Liver (tissue), 9 donors: ENCODE results near the gene OPA3. TPM values are rescaled to one million over a fixed set of nuclear protein-coding genes. Genes with fewer than 3 reads are reported as not detected.

Experiments used
- DNase-seq: peaks from one replicate; pipeline ENCODE4 v3.0.0-alpha.2; 2017; ENCODE audit warnings: low spot score
- H3K27ac ChIP-seq, 2 donors: one replicate each; pipeline ENCODE4 v1.7.0; 2013; ENCODE audit warnings: inconsistent platforms in 2 of 2, low read length in 2 of 2, control low read depth in 1 of 2, low read depth in 1 of 2, mild to moderate bottlenecking in 1 of 2
- H3K27me3 ChIP-seq, 4 donors: one replicate each; pipeline versions ENCODE4 v1.6.1 to v1.7.0; 2013; ENCODE audit warnings: low read length in 3 of 4, inconsistent platforms in 1 of 4, mild to moderate bottlenecking in 1 of 4, moderate library complexity in 1 of 4; ENCODE audit not compliant: control insufficient read depth in 4 of 4, insufficient read depth in 4 of 4
- H3K36me3 ChIP-seq, 4 donors: one replicate each; pipeline versions ENCODE4 v1.6.1 to v1.7.0; 2013; ENCODE audit warnings: low read length in 3 of 4, mild to moderate bottlenecking in 3 of 4, low read depth in 1 of 4, moderate library complexity in 1 of 4; ENCODE audit not compliant: control insufficient read depth in 4 of 4, insufficient read depth in 3 of 4
- H3K4me1 ChIP-seq, 4 donors: one replicate each; pipeline versions ENCODE4 v1.6.1 to v1.7.0; 2013; ENCODE audit warnings: low read length in 3 of 4, mild to moderate bottlenecking in 3 of 4, moderate library complexity in 1 of 4; ENCODE audit not compliant: control insufficient read depth in 4 of 4, insufficient read depth in 4 of 4
- H3K4me3 ChIP-seq, 3 donors: one replicate each; pipeline versions ENCODE4 v1.6.1 to v1.7.0; 2013; ENCODE audit warnings: low read length in 3 of 3, control low read depth in 1 of 3, low read depth in 1 of 3, mild to moderate bottlenecking in 1 of 3
- H3K9ac ChIP-seq, 2 donors: one replicate each; pipeline ENCODE4 v1.7.0; 2013; ENCODE audit warnings: low read length in 2 of 2, mild to moderate bottlenecking in 2 of 2, moderate library complexity in 2 of 2, control low read depth in 1 of 2, low read depth in 1 of 2
- H3K9me3 ChIP-seq, 4 donors: one replicate each; pipeline versions ENCODE4 v1.6.1 to v1.7.0; 2013; ENCODE audit warnings: low read length in 3 of 4; ENCODE audit not compliant: control insufficient read depth in 4 of 4
- EGR1 ChIP-seq, 2 donors: IDR thresholded peaks; 2 replicates each; pipeline ENCODE4 v1.6.1; 2016 to 2018; ENCODE audit warnings: antibody characterized with exemption in 2 of 2, low read depth in 2 of 2
- FOXA1 ChIP-seq: IDR thresholded peaks from 2 replicates; pipeline ENCODE4 v1.6.1; 2016; ENCODE audit warnings: antibody characterized with exemption
- GABPA ChIP-seq, 2 donors: IDR thresholded peaks in 1 of 2; conservative IDR thresholded peaks in 1 of 2; 2 replicates each; pipeline ENCODE4 v1.6.1; 2016; ENCODE audit warnings: antibody characterized with exemption in 2 of 2, mild to moderate bottlenecking in 1 of 2, moderate library complexity in 1 of 2
- HNF4A ChIP-seq, 2 donors: conservative IDR thresholded peaks; 2 replicates each; pipeline ENCODE4 v1.6.1; 2016; ENCODE audit warnings: antibody characterized with exemption in 2 of 2, mild to moderate bottlenecking in 2 of 2
- HNF4G ChIP-seq: IDR thresholded peaks from 2 replicates; pipeline ENCODE4 v1.6.1; 2016; ENCODE audit warnings: antibody characterized with exemption
- JUND ChIP-seq, 2 donors: IDR thresholded peaks; 2 replicates each; pipeline ENCODE4 v1.6.1; 2016; ENCODE audit warnings: antibody characterized with exemption in 2 of 2
- NR2F2 ChIP-seq: IDR thresholded peaks from 2 replicates; pipeline ENCODE4 v1.6.1; 2016; ENCODE audit warnings: antibody characterized with exemption
- RXRA ChIP-seq, 2 donors: IDR thresholded peaks; 2 replicates each; pipeline ENCODE4 v1.6.1; 2017 to 2018; ENCODE audit warnings: antibody characterized with exemption in 2 of 2, mild to moderate bottlenecking in 1 of 2
- TAF1 ChIP-seq: conservative IDR thresholded peaks from 2 replicates; pipeline ENCODE4 v1.6.1; 2016; ENCODE audit warnings: antibody characterized with exemption, mild to moderate bottlenecking
- WGBS: extraction: QIAGEN DNeasy Blood & Tissue Kit; methylation state at CpG from one replicate; pipeline ENCODE4 v1.1.7; 2013; 5-methylcytosine and 5-hydroxymethylcytosine counted together
- polyA plus RNA-seq, 2 donors: library from polyadenylated mRNA; stranded (reverse) in 1 of 2; unstranded in 1 of 2; fragments of 200-250 nt in 1 of 2; fragments of >200 nt in 1 of 2; fragmentation: Nextera tagmentation in 1 of 2; extraction: Ambion mirVana in 1 of 2; gene quantifications; one replicate each; pipeline versions ENCODE4 v1.2.1 to v1.2.3, GENCODE V29; 2013 to 2015
- total RNA-seq, 2 donors: library from RNA; depleted of rRNA; stranded (reverse); fragments of >200 nt; gene quantifications; one replicate each; pipeline ENCODE4 v1.2.3, GENCODE V29; 2014
- TF ChIP-seq, protein P1 (sequence below): IDR thresholded peaks from 2 replicates; pipeline ENCODE4 v1.6.1; 2016; ENCODE audit warnings: antibody characterized with exemption, mild to moderate bottlenecking
- TF ChIP-seq, protein P2 (sequence below): IDR thresholded peaks from 2 replicates; pipeline ENCODE4 v1.6.1; 2016; ENCODE audit warnings: antibody characterized with exemption
- TF ChIP-seq, protein P3 (sequence below): fragments of 150-350 bp; IDR thresholded peaks from 2 replicates; pipeline ENCODE4 v1.5.1; 2017; ENCODE audit warnings: improper control_type of control experiment, low read depth, low read length; ENCODE audit not compliant: missing input control
- TF ChIP-seq, protein P4 (sequence below): IDR thresholded peaks from 2 replicates; pipeline ENCODE4 v1.6.1; 2016; ENCODE audit warnings: antibody characterized with exemption
- donor health status: healthy.
- donor health status: healthy.
- donor health status: healthy.
- donor health status: healthy.
- donor health status: healthy.

The OPA3 gene
- total and polyA plus RNA-seq, 4 donors = 3.8 to 9.4 (median 6.2) TPM

DNA sequence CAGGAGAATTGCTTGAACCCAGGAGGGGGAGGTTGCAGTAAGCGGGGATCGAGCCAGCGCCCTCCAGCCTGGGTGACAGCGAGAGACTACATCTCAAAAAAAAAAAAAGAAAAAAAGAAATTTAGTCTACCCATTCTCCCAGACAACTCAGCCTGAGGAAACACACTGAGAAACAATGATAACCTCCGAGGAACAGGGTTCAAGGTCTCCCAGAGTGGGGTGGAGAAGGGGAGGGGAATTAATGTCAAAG is 78.7 kb downstream of the OPA3 start:
- Histone ChIP-seq H3K4me1 (peaks cover 1 to 30% (median 16%) of the 10 kb centered on the region in 4 donors), H3K4me3 (no peak overlapping the region), H3K27ac (peak overlapping the region; percentile 88 to 89), H3K9ac (peak overlapping the region; percentile 8 to 85), H3K9me3 (no peaks in the 10 kb centered on the region), H3K27me3 (no peaks in the 10 kb centered on the region), H3K36me3 (no peaks in the 10 kb centered on the region)
- no peak for DNase-seq
- TF ChIP-seq NR2F2 (peak; percentile 71), TAF1 (no peak), FOXA1 (no peak), HNF4A (conservative IDR thresholded peaks at IDR 0.05) (peak; percentile 28 to 50)
- TF ChIP-seq, protein P1, sequence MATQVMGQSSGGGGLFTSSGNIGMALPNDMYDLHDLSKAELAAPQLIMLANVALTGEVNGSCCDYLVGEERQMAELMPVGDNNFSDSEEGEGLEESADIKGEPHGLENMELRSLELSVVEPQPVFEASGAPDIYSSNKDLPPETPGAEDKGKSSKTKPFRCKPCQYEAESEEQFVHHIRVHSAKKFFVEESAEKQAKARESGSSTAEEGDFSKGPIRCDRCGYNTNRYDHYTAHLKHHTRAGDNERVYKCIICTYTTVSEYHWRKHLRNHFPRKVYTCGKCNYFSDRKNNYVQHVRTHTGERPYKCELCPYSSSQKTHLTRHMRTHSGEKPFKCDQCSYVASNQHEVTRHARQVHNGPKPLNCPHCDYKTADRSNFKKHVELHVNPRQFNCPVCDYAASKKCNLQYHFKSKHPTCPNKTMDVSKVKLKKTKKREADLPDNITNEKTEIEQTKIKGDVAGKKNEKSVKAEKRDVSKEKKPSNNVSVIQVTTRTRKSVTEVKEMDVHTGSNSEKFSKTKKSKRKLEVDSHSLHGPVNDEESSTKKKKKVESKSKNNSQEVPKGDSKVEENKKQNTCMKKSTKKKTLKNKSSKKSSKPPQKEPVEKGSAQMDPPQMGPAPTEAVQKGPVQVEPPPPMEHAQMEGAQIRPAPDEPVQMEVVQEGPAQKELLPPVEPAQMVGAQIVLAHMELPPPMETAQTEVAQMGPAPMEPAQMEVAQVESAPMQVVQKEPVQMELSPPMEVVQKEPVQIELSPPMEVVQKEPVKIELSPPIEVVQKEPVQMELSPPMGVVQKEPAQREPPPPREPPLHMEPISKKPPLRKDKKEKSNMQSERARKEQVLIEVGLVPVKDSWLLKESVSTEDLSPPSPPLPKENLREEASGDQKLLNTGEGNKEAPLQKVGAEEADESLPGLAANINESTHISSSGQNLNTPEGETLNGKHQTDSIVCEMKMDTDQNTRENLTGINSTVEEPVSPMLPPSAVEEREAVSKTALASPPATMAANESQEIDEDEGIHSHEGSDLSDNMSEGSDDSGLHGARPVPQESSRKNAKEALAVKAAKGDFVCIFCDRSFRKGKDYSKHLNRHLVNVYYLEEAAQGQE = no peak
- WGBS = 62% methylated on average over 5 of the region's 5 CpGs

DNA sequence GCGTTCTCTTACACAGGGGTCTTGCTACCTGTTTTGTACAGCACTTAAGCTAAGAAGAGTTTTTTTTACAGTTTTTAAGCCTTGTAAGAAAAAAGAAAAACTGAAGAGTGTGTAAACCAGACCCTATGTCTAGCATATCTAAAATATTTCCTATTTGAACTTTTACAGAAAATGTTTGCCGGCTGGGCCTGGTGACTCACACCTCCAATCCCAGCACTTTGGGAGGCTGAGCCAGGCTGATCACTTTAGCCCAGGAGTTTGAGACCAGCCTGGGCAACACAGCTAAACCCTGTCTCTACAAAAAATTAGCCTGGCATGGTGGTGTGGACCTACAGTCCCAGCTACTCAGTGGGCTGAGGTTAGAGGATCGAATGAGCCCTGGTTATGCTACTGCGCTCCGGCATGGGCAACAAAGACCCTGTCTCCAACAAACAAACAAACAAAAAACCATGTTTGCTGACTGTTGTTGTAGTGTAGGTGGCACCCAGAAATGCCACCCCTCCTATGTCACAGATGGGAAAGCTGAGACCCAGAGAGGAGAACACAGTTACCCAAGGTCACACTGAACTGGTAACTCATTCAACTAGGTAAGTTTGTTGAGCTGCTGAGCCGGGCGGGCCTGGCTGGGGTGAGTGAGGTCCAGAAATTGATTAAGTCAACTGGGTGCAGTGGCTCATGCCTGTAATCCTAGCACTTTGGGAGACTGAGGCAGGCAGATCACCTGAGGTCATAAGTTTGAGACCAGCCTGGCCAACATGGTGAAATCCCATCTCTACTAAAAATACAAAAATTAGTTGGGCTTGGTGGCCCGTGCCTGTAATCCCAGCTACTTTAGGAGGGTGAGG is 79.2 kb downstream of the OPA3 start:
- Histone ChIP-seq H3K27me3 (no peaks in the 10 kb centered on the region), H3K4me1 (peaks cover 1 to 30% (median 16%) of the 10 kb centered on the region in 4 donors), H3K36me3 (no peaks in the 10 kb centered on the region), H3K27ac (peak overlapping the region in 1 of 2 donors; percentile 89), H3K9me3 (no peaks in the 10 kb centered on the region), H3K9ac (no peak overlapping the region), H3K4me3 (no peak overlapping the region)
- TF ChIP-seq EGR1 (IDR thresholded peaks at IDR 0.05; ENCODE audit: low read depth in 2 of 2) (no peak), RXRA (IDR thresholded peaks at IDR 0.05) (no peak), TAF1 (no peak), HNF4A (conservative IDR thresholded peaks at IDR 0.05) (no peak), GABPA (IDR thresholded peaks at IDR 0.05 in 1 of 2, conservative IDR thresholded peaks at IDR 0.05 in 1 of 2) (no peak), NR2F2 (no peak), JUND (IDR thresholded peaks at IDR 0.05) (no peak), HNF4G (no peak)
- TF ChIP-seq, protein P2, sequence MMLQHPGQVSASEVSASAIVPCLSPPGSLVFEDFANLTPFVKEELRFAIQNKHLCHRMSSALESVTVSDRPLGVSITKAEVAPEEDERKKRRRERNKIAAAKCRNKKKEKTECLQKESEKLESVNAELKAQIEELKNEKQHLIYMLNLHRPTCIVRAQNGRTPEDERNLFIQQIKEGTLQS = no peak
- TF ChIP-seq, protein P1 = no peak
- TF ChIP-seq, protein P3, sequence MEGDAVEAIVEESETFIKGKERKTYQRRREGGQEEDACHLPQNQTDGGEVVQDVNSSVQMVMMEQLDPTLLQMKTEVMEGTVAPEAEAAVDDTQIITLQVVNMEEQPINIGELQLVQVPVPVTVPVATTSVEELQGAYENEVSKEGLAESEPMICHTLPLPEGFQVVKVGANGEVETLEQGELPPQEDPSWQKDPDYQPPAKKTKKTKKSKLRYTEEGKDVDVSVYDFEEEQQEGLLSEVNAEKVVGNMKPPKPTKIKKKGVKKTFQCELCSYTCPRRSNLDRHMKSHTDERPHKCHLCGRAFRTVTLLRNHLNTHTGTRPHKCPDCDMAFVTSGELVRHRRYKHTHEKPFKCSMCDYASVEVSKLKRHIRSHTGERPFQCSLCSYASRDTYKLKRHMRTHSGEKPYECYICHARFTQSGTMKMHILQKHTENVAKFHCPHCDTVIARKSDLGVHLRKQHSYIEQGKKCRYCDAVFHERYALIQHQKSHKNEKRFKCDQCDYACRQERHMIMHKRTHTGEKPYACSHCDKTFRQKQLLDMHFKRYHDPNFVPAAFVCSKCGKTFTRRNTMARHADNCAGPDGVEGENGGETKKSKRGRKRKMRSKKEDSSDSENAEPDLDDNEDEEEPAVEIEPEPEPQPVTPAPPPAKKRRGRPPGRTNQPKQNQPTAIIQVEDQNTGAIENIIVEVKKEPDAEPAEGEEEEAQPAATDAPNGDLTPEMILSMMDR = no peak
- TF ChIP-seq, protein P4, sequence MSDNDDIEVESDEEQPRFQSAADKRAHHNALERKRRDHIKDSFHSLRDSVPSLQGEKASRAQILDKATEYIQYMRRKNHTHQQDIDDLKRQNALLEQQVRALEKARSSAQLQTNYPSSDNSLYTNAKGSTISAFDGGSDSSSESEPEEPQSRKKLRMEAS = no peak
- 85% methylated on average over 8 of the region's 8 CpGs for WGBS
- DNase-seq = no peak
